GM19240 (cell line): Measurements from ENCODE around the gene IRS1.
"Not testable (repeated sequence)": the region's sequence is repeated elsewhere in the genome, so short reads cannot be mapped to it uniquely, and the experiment has no call there.

Experiments
- DNase-seq: peaks from one replicate; pipeline ENCODE4 v3.0.0; 2011; ENCODE audit warnings: low spot score; ENCODE audit not compliant: insufficient read length

IRS1 gene, protein sequence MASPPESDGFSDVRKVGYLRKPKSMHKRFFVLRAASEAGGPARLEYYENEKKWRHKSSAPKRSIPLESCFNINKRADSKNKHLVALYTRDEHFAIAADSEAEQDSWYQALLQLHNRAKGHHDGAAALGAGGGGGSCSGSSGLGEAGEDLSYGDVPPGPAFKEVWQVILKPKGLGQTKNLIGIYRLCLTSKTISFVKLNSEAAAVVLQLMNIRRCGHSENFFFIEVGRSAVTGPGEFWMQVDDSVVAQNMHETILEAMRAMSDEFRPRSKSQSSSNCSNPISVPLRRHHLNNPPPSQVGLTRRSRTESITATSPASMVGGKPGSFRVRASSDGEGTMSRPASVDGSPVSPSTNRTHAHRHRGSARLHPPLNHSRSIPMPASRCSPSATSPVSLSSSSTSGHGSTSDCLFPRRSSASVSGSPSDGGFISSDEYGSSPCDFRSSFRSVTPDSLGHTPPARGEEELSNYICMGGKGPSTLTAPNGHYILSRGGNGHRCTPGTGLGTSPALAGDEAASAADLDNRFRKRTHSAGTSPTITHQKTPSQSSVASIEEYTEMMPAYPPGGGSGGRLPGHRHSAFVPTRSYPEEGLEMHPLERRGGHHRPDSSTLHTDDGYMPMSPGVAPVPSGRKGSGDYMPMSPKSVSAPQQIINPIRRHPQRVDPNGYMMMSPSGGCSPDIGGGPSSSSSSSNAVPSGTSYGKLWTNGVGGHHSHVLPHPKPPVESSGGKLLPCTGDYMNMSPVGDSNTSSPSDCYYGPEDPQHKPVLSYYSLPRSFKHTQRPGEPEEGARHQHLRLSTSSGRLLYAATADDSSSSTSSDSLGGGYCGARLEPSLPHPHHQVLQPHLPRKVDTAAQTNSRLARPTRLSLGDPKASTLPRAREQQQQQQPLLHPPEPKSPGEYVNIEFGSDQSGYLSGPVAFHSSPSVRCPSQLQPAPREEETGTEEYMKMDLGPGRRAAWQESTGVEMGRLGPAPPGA (N-terminal part only)

DNA sequence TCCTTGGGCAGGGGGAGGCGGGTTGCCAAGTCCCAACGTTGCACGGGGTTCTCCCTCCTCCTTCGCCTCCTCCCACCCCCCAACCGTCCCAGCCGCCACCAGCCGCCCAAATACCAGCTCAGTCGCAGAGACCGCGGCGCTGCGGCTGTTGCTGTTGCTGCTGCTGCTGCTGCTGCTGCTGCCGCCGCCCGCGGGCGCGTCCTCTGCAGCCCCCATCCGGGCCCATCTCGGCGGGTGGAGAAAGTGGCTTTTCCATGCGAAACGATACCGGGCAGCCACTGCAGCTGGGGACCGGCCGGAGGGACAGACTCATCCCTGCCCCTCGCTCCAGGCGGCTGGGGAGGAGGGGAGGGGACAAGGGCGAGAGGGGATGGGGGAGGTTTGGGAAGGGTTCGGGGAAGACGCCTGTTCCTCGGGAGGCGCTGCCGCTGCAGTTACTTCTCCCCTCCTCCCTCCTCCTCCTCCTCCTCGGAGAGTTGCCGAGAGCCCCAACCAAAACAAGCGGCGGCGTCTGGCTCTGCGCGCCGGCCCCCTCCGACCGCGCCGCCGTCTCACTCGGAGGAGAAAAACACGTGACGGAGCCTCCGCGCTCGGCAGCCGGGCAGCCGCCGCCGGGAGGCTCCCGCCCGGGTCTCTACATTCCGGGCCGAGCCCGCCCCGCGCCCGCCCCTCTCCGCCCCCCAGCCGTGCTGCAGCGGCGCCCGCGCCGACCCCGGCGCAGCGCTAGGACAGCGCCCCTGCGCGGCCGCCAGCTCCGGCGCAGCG is at the start of gene IRS1:
IRS1 (minus strand) TSS at position 610 of the 765 bp plus-strand sequence. CDS start 1,082 bp downstream, outside the sequence.
- no peak for DNase-seq

DNA sequence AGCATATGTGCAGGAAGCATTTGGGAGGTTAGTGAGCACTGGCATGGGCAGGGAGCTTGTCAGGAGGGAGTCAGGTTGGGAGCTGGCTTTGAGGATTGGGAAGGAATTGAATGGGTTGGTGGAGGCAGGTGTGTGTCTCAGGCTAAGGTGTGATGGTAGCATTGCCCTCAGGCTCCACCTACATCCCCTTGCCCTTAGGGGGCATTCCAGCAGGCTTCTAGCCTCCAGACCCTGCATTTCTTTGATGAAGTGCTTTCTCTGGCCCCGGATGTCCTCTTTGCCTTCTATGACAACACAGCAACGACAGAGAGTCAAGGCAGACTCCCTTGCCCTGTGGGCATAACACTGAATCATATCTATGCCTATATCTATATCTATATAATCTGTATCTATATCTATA is 49.7 kb upstream of the IRS1 start:
- DNase-seq: no peak

DNA sequence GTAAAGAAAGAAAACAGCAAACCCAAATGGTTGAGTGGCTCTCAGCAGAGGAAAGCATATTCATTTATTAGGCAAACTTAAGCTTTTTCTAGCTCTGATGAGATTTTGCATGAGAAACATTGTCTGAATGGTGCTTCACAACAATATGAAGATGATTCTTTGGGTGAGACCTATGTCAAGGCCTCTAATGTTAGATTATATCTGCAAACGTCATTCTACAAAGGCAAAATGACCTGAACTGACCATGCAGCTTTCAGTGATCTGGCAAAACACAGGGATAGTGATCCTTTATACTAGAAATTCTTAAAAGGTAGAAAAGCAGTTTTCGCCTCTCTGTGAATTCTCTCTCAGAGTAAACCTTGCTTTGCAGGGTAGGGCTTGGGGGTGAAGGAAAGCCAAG is 47.9 kb upstream of the IRS1 start:
- no peak for DNase-seq

DNA sequence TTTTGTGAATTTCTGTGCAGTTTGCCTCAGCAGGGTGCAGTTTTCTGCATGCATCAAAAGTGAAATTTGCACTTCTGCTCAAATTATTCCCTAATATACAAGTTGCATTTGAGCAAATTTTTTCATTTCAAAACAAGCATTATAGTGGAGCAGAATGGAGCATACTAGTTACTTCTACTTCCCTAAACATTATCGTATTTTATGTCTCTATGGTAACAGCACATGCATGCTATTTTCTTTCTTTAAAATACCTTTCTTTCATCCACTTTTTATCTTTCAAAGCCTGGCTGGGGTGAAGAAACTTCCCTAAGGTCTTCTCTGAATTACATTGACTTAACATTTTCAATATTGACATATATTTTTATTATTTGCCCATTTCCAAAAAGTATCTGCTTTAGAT is 47.5 kb upstream of the IRS1 start:
- DNase-seq: no peak

DNA sequence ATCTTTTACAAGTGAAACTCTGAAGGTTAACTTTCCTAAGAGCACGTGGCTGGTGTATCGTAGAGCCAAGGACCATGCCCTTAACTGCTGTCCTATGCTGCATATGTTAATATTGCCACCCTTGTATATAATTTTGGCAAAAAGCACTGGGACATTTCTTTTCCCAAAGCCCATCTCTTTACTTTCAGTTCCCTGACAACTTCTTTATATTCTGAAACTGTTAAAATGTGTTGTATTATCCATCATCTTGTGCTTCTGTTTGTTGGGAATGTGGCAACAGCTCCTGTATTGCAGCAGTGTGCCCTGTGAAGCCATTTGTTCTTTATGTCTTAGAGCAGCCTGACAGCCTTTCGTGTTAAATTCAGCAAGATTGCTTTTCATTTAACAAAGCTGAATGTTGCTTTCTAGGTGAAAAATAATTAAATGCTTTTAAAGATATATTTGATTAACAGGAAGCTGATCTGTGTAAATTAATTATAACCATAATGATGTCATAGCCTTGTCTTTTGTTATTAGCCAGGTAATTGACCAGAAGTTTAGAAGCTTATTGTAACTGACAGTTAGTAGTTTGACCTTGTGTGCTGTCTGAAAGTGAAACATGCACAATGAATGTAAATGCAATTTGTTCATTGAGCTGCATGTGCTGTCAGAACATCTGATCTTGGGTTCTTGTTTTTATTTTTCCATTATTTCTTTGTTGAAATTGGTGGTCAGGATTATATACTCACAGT is 45.9 kb upstream of the IRS1 start:
- DNase-seq: no peak

GRCh38 chr2:226843001-226843400 is 43.4 kb upstream of the IRS1 start:
- DNase-seq: not testable (repeated sequence)

GRCh38 chr2:226839951-226840350 is 40.3 kb upstream of the IRS1 start:
- no peak for DNase-seq

DNA sequence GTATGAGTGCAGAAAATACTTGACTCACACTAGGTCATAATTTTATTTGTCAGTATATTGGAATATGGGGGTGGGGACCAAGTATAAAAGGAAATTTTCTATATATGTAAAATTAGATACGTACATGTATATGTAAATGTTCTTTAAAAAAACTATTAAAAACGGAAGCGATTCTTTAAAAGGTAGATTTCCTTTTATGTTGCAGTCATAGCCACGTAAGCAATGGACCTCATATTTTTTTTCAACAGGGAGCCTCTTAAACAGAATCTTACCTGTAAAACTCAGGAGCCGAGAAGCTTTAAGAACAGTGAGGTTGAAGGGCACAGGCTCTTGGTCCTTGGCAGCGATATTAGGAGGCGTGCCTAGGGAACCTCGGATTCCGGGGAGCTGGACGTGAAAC is 39.5 kb upstream of the IRS1 start:
- no peak for DNase-seq

- no peak for DNase-seq
These were observed 39.1 kb upstream of the IRS1 start for GRCh38 chr2:226838722-226839121.

DNA sequence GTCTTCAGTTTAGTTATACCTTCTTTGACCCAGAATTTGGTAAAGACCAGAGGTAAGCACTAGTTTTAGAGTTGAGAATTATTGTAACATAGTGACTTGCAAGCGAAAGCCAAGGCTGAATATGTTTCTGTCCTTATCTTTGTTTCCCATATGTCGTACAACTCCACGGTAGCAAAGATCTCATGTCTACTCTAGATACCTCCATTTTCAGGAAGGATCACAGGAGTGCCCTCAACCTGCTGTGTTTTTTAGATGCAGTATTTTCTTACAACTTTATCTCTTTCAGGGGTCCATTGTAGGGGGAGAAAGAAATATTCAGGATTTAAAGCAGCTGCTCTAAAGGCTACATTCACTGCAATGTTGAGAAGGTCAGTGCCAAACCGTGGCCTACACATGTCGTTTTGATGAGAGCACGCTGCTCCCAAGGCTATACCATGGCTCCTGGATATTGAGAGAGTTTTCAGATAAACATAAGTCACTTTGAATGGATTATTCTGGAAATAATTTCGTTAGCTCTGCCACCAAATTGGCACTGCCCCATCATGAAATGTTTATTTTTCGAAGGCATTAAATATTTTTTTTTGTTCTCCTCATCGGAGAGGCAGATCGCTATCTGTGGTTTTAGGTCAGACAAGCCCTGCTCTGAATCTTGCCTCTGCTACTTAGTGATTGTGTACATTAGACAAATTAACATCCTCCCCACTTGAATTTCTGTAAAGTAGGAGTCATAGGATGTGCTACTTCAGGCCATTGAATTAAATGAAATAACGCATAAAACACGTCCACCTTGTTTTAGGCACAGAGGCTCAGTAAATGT is 38.4 kb upstream of the IRS1 start:
- no peak for DNase-seq

GRCh38 chr2:226837334-226837733 is 37.7 kb upstream of the IRS1 start:
- no peak for DNase-seq

DNA sequence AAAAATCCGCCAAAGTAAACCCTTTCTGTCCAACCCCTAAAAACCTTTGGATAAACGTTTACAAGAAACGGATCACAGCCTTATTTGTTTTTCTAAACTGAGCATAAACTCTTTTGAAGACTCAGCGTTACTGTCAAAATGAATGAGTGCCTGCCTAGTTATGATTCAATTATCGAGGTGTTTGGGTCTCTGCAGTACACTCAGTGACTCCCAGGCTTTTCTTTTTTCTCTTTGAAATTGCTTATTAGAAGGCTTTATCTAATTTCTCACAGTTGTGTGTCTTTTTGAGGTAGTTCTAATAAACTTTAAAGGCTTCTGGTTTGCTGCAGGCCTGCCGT is 36.9 kb upstream of the IRS1 start:
- no peak for DNase-seq

DNA sequence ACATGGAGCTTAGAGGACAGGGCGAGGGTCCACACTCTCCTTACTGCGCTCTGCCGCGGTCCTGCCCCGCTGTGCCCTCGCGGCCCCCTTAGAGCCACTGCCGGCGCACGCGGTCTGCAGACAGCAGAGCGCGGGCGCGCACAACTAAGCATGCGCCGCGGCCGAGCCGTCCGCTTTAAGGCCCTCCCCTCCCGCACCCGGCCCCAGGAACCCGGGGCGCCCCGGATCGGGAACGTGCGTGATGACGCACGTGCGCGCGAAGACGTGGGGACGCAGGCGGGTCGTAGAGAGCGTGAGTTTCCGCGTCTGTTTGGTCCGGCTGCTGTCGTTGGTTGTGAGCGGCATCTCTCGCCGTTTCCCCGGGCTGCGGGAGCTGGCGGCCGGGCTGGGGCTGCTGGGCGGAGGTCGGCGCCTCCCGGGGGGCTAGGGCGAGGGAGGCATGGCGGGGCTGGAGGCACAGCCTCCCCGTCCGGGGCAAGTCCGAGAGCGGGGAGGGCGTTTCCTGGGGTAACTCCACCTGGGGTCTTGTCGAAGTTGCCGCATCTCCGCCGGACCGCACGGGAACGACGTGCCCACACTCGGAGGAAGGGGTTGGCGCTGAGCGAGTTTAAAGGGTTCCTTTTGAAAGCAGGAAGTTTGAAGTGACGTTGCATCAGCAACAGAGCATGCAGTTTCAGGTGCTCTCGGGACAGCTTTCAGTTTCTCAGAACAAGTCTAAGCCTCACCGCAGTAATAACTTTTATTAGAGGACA is 36.4 kb upstream of the IRS1 start, which contains the start of gene RHBDD1:
RHBDD1 (plus strand) TSS at position 259 of the 752 bp plus-strand sequence. CDS start 28,640 bp downstream, outside the sequence.
- peak; percentile 36 for DNase-seq

DNA sequence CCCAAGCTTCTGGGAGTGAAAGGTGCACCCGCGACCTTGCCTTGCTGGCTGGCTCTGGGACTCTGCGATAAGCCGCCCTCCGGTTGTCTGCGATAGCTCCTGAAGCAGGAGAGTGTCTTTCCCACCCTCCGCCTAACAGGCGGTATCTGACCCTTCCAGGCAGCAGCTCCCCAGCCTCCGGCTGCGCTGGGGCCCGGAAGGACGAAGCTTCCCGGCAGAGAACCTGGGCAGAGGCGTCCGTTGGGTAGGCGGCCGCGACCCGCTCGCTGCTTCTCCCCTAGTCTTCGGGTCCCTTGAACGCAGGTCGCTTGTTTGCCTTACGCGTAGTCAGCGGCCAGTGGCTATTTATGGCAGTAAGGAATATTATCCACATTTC is 35.8 kb upstream of the IRS1 start:
- no peak for DNase-seq

DNA sequence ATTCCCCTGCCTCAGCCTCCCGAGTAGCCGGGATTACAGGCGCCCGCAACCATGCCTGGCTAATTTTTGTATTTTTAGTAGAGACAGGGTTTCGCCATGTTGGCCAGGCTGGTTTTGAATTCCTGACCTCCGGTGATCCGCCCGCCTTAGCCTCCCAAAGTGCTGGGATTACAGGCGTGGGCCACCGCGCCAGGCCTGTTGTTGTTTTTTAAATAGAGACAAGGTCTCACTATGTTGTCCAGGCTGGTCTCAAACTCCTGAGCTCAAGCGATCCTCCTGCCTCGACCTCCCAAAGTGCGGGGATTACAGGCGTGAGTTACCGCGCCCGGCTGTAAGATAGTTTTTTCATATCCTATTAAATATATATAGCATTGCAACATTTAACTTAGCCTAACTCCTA is 35.3 kb upstream of the IRS1 start:
- DNase-seq: not testable (repeated sequence)

DNA sequence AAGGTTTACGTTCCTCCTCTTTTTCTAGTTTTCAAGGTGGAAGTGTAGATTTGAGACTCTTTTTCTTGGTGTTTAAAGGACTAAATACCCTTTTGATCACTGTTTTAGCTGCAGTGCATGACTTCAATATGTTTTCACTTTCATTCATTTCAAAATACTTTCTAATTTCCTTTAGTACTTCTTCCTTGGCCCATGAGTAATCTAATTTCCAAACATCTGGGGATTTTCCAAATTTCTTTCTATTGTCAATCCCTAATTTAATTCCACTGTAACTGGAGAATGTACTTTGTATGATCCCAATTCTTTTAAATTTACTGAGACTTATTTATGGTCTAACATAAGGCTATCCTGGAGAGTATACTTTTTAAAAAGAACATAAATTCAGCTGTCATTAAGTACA is 32.4 kb upstream of the IRS1 start:
- DNase-seq: no peak

DNA sequence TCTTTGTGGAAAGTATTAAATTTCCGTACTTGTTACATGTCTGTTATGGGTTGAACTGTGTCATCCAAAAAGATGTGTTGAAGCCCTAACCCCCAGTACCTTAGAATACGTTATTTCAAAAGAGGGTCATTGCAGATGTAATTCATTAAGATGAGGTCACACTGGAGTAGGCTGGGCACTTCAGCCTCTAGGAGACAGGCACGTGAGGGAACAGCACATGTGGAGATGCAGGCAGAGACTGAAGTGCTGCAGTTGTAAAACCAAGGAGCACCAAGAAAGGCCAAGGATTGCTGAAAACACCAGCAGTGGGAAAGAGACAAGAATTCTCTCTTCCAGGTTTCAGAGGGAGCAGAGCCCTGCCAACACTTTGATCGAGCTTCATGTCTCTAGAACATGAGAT is 31.6 kb upstream of the IRS1 start:
- DNase-seq: no peak

DNA sequence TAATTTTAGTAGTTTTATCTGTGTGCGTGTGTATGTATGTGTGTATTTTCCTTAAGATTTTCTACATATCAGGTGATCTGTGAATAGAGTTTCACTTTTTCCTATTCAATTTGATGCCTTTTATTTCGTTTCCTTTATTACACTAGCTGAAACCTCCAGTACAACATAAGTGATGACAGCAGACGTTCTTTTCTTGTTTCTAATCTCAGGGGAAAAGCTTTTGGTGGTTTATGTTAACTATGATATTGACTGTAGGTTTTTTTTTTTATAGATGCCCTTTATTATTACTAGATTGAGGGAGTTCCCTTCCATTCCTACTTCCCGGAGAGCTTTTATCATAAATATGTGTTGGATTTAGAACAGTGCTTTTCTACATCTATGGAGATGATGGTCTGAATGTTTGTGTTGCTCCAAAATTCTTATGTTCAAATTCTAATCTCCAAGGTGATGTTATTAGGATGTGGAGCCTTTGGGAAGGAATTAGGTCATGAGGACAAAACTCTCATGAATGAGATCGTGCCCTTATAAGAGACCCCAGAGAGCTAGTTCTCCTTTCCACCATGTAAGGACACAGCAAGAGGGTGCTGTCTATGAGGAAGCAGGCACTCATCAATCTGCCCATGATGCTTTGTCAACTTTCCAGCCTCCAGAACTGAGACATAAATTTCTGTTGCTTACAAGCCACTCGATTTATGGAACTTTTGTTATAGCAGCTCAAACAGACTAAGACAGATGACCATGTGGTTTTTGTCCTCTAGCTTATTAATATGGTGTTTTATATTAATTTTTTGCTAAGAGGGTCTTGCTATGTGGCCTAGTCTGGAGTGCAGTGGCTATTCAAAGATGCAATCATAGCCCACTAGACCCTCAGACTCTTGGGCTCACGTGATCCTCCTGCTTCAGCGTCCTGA is 30.4 kb upstream of the IRS1 start:
- no peak for DNase-seq
